ENCODE measurements around the gene C21orf58.

Gene C21orf58

GRCh38 chr21:46287541-46287940 is 36.1 kb downstream of the C21orf58 start:
- peak overlapping the region; percentile 57 for H3K4me3 ChIP-seq (ENCODE audit: low read depth, low read length)
- TF ChIP-seq, protein P1, sequence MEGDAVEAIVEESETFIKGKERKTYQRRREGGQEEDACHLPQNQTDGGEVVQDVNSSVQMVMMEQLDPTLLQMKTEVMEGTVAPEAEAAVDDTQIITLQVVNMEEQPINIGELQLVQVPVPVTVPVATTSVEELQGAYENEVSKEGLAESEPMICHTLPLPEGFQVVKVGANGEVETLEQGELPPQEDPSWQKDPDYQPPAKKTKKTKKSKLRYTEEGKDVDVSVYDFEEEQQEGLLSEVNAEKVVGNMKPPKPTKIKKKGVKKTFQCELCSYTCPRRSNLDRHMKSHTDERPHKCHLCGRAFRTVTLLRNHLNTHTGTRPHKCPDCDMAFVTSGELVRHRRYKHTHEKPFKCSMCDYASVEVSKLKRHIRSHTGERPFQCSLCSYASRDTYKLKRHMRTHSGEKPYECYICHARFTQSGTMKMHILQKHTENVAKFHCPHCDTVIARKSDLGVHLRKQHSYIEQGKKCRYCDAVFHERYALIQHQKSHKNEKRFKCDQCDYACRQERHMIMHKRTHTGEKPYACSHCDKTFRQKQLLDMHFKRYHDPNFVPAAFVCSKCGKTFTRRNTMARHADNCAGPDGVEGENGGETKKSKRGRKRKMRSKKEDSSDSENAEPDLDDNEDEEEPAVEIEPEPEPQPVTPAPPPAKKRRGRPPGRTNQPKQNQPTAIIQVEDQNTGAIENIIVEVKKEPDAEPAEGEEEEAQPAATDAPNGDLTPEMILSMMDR (IDR thresholded peaks at IDR 0.05; ENCODE audit: control insufficient read depth, extremely low read depth, insufficient read depth) = no peak
- DNase-seq (ENCODE audit: low read depth) = no peak

- H3K4me3 ChIP-seq (ENCODE audit: low read depth, low read length) = peak overlapping the region; percentile 57
- TF ChIP-seq, protein P1 (IDR thresholded peaks at IDR 0.05; ENCODE audit: control insufficient read depth, extremely low read depth, insufficient read depth) = no peak
- peak; percentile 1 for DNase-seq (ENCODE audit: low read depth)
Observed at GRCh38 chr21:46286648-46287002, 37.0 kb downstream of the C21orf58 start.

GRCh38 chr21:46285761-46286647 is 37.7 kb downstream of the C21orf58 start, which contains the start of gene YBEY:
TSS of gene YBEY (plus strand) at chr21:46286342. CDS start at chr21:46286914, 572 bp downstream.
- TF ChIP-seq, protein P1 (IDR thresholded peaks at IDR 0.05; ENCODE audit: control insufficient read depth, extremely low read depth, insufficient read depth) = peak; percentile 21; the same call in 1 of the 2 replicates
- peak; percentile 64 for DNase-seq (ENCODE audit: low read depth)
- H3K4me3 ChIP-seq (ENCODE audit: low read depth, low read length) = peak within 1 kb of the TSS; percentile 57

DNA sequence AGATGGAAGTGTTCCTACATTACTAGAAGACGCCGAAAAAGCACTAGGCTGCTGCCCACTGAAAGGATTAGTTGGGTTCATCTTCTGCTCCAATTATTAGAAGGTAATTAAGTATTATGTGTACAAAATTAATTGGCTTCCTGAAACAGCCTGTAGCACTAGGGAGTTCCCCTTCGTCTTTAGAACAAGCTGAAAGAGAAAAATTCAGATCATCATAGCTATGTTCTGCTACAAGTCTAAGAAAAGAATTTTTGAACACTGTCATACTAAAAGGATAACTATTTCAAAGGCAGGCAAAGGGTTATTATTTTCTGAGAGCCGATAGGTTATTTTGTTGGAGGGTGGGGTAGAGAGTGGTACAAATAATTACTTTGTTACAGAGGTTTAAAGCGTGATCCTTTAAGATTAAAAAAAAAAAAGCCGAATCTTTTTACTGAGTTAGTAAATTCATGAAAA is 38.4 kb downstream of the C21orf58 start, which contains the start of gene MCM3AP:
Gene MCM3AP, minus strand, starts transcription at position 406 of the 456 bp plus-strand sequence. Its CDS starts 325 bp downstream, at position 81.
- TF ChIP-seq, protein P1 (IDR thresholded peaks at IDR 0.05; ENCODE audit: control insufficient read depth, extremely low read depth, insufficient read depth) = no peak
- peak within 1 kb of the TSS; percentile 57 for H3K4me3 ChIP-seq (ENCODE audit: low read depth, low read length)
- DNase-seq (ENCODE audit: low read depth) = no peak

DNA sequence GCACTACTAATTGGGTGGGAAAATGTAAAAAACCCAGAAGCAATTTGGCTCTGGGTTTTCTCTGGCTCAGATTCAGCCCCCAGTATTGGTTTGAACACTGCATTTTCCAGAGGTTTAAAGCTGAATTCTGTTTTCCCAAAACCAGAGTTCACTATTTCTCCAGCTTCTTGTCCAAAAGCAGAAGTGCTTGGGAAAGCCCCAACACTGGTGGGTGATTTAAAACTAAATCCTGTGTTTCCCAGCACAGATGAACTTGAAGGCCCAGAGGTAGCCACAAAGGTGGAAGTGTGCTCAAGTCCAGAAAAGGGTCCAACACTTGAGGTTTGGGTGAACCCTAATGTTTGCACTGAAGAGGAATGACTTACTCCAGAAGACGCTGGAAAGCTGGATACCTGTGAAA is 38.9 kb downstream of the C21orf58 start:
- peak overlapping the region; percentile 57 for H3K4me3 ChIP-seq (ENCODE audit: low read depth, low read length)
- no peak for DNase-seq (ENCODE audit: low read depth)
- TF ChIP-seq, protein P1 (IDR thresholded peaks at IDR 0.05; ENCODE audit: control insufficient read depth, extremely low read depth, insufficient read depth) = no peak

DNA sequence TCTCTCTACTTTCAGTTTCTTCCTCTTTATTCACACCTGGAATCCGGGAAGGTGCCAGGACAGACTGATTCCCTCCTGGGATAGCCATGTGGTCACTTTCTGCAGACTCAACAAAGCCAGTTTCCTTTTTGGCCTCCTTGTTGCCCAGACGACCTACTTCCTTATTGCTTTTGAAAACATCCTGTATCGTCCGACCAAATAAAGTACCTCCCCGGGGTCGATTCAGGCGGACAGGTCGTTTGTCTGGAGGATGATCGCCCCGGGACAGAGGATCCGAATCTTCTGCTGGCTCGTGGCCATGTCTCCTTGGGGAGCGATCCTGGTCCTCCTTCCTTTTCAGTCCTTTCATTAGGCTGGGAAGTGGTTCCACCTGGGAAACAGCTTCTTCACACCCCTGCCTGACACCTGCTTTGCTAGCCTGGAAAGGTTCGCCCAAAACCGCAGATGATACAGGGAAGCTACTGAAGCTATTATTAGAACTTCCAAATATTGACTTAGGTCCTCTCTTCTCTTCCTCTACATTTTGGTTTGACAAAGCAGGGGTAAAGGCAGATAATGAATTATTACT is 39.5 kb downstream of the C21orf58 start:
- TF ChIP-seq, protein P1 (IDR thresholded peaks at IDR 0.05; ENCODE audit: control insufficient read depth, extremely low read depth, insufficient read depth) = no peak
- peak overlapping the region; percentile 57 for H3K4me3 ChIP-seq (ENCODE audit: low read depth, low read length)
- DNase-seq (ENCODE audit: low read depth) = peak; percentile 72

All from LNCaP clone FGC (cell line).